NCI-H2196 (cell line): Measurements from ENCODE around the gene FAM219A.
"Not testable (repeated sequence)": the region's sequence is repeated elsewhere in the genome, so short reads cannot be mapped to it uniquely, and the experiment has no call there.

Source experiments
- DNase-seq: peaks from one replicate; lab custom pipeline; 2025; ENCODE audit not compliant: unreplicated experiment; lab: John Stamatoyannopoulos, UW

Gene FAM219A

GRCh38 chr9:34363619-34364351 lies 94.6 kb downstream of the FAM219A start:
- DNase-seq, result no peak

DNA sequence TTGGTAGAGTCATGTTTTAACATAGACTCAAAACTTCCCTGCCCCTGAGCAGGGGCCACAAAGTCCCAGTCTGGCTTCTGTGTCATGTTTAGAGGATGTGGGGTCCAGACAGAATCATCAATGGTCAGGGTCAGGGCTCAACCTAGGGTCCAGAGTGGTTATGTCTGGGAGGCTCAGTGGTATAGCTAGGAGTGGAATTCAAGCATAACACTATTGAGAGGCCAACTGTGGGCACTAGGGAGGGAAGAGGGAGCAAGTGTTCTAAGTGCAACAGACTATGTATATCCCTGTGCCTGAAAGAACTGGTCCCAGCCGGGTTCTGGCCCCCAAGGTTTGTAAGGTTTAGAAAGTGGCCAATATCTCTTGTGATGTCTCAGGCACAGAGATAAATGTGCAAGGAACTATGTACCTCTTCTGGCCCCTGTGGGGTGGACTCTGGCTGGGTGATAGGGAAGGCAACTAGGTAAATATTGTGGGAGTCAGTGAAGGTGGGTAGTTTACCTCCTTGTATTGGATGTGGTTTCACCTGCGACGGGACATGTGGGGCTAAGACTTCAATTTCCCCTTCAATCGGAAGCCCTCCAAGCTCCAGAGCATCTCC lies 95.7 kb downstream of the FAM219A start:
- DNase-seq, result no peak

GRCh38 chr9:34352957-34353356 lies 105.4 kb downstream of the FAM219A start:
- DNase-seq, result not testable (repeated sequence)

GRCh38 chr9:34352122-34352652 lies 106.2 kb downstream of the FAM219A start:
- DNase-seq, result not testable (repeated sequence)

GRCh38 chr9:34349324-34349723 lies 109.0 kb downstream of the FAM219A start:
- DNase-seq, result no peak
